ENCODE results near the gene ARHGEF1. TPM values are rescaled to one million over a fixed set of nuclear protein-coding genes. Genes with fewer than 3 reads are reported as not detected.

ARHGEF1 gene
- total and polyA plus RNA-seq, 2 donors (not counting 1 experiment from before 2014, with no cell fraction given), result 646 to 886 TPM

GRCh38 chr19:41837981-41838708, 44.8 kb upstream of the ARHGEF1 start:
- H3K9me3 ChIP-seq (ENCODE audit: control extremely low read depth in 1 of 3, control insufficient read depth in 2 of 3, insufficient read depth in 1 of 3, low read length in 2 of 3), result no peaks in the 10 kb centered on the region
- Mint-ChIP-seq H3K4me1 (no peaks in the 10 kb centered on the region), H3K27me3 (peaks cover 33% of the 10 kb centered on the region), H3K4me3 (no peak overlapping the region), H3K27ac (no peak overlapping the region), H3K9me3 (ENCODE audit: insufficient read depth) (no peaks in the 10 kb centered on the region)
- ChIA-PET CTCF (interaction anchor here (0.6 to 5.7 kb wide), 6 partner anchors 10 to 85 kb away, joined by 3 to 35 read pairs (median 4); no protein-coding TSS in a partner anchor), POLR2A (interaction anchor here (0.5 kb wide), 1 partner anchor 17 kb away, joined by 5 read pairs; no protein-coding TSS in a partner anchor)
- H3K4me1 ChIP-seq (ENCODE audit: control insufficient read depth in 2 of 2, insufficient read depth in 2 of 2, low read length in 2 of 2), result no peaks in the 10 kb centered on the region
- peaks cover 0 to 30% (median 10%) of the 10 kb centered on the region in 4 experiments for H3K27me3 ChIP-seq (replicated peaks in 1 of 4; ENCODE audit: control extremely low read depth in 1 of 4, control insufficient read depth in 3 of 4, insufficient read depth in 4 of 4, low read length in 3 of 4)
- no peak overlapping the region for H3K9ac ChIP-seq (ENCODE audit: low read length)
- H3K79me2 ChIP-seq (ENCODE audit: control insufficient read depth, insufficient read depth, low read length), result no peaks in the 10 kb centered on the region
- H3K36me3 ChIP-seq (replicated peaks in 1 of 2; ENCODE audit: control extremely low read depth in 1 of 2, control insufficient read depth in 1 of 2, extremely low read depth in 1 of 2, insufficient read depth in 2 of 2, low read length in 1 of 2), result no peaks in the 10 kb centered on the region
- no peak overlapping the region for H2AFZ ChIP-seq (ENCODE audit: insufficient read depth, low read depth, low read length, poor library complexity, severe bottlenecking)
- DNase-seq, result no peak
- no peak overlapping the region for H3K4me2 ChIP-seq (replicated peaks; ENCODE audit: low read depth, low read length, poor library complexity, severe bottlenecking)
- no peak for ATAC-seq (ENCODE audit: low read depth)
- H3K27ac ChIP-seq (ENCODE audit: low read length in 2 of 2), result no peak overlapping the region
- no peaks in the 10 kb centered on the region for H4K20me1 ChIP-seq (ENCODE audit: control insufficient read depth, insufficient read depth, low read length, poor library complexity, severe bottlenecking)
- TF ChIP-seq EZH2 (IDR thresholded peaks at IDR 0.05; ENCODE audit: borderline replicate concordance, insufficient read depth, low read depth, low read length, poor library complexity, severe bottlenecking), result no peak
- H3K4me3 ChIP-seq (ENCODE audit: control extremely low read depth in 1 of 5, extremely low read depth in 1 of 5, insufficient read depth in 1 of 5, low read depth in 2 of 5, low read length in 4 of 5), result no peak overlapping the region
- intact Hi-C loops (cut with micrococcal nuclease), result no loop called here
- WGBS (ENCODE audit: insufficient coverage), result 85% methylated on average over 10 of the region's 13 CpGs

DNA sequence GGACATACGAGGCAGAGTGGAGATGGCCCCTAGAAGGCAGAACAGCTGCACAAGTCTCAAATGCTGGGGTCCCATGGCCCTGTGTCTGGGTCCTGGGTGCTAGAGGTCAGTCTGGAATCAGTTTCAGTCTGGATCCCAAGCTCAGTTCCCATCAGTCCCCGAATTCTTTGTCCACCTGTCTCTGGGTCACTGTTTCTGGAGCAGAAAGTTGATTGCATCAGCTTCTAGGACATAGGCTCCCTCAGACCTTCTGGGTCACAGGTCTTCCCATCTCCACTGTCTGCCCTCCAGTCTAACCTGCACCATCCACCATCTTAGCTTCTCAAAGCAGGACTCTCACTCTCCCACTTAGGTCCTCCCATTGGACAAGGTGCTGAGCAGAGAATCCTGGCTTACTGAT, 43.8 kb upstream of the ARHGEF1 start:
- no peak overlapping the region for H3K27ac Mint-ChIP-seq
- no peak for ATAC-seq (ENCODE audit: low read depth)
- intact Hi-C loops (cut with micrococcal nuclease), result no loop called here

More for the DNA sequence above, 43.8 kb upstream of the ARHGEF1 start:
- no peaks in the 10 kb centered on the region for H3K36me3 ChIP-seq (replicated peaks in 1 of 2; ENCODE audit: control extremely low read depth in 1 of 2, control insufficient read depth in 1 of 2, extremely low read depth in 1 of 2, insufficient read depth in 2 of 2, low read length in 1 of 2)
- CTCF ChIA-PET, result interaction anchor here (1.2 to 1.5 kb wide), 4 partner anchors 9 to 86 kb away, joined by 3 to 5 read pairs (median 4); no protein-coding TSS in a partner anchor
- Mint-ChIP-seq H3K4me1 (no peaks in the 10 kb centered on the region), H3K27me3 (peaks cover 31% of the 10 kb centered on the region), H3K4me3 (no peak overlapping the region), H3K9me3 (ENCODE audit: insufficient read depth) (no peaks in the 10 kb centered on the region)
- POLR2A ChIA-PET, result no interaction called here
- no peak overlapping the region for H3K4me3 ChIP-seq (ENCODE audit: control extremely low read depth in 1 of 5, extremely low read depth in 1 of 5, insufficient read depth in 1 of 5, low read depth in 2 of 5, low read length in 4 of 5)
- H2AFZ ChIP-seq (ENCODE audit: insufficient read depth, low read depth, low read length, poor library complexity, severe bottlenecking), result no peak overlapping the region
- 66% methylated on average over 2 of the region's 2 CpGs for WGBS (ENCODE audit: insufficient coverage)
- H3K27me3 ChIP-seq (replicated peaks in 1 of 4; ENCODE audit: control extremely low read depth in 1 of 4, control insufficient read depth in 3 of 4, insufficient read depth in 4 of 4, low read length in 3 of 4), result peaks cover 0 to 30% (median 10%) of the 10 kb centered on the region in 4 experiments
- DNase-seq, result no peak
- H3K4me1 ChIP-seq (ENCODE audit: control insufficient read depth in 2 of 2, insufficient read depth in 2 of 2, low read length in 2 of 2), result no peaks in the 10 kb centered on the region
- no peak for TF ChIP-seq EZH2 (IDR thresholded peaks at IDR 0.05; ENCODE audit: borderline replicate concordance, insufficient read depth, low read depth, low read length, poor library complexity, severe bottlenecking)
- no peak for TF ChIP-seq CTCF (IDR thresholded peaks at IDR 0.05)
- no peaks in the 10 kb centered on the region for H4K20me1 ChIP-seq (ENCODE audit: control insufficient read depth, insufficient read depth, low read length, poor library complexity, severe bottlenecking)
- no peaks in the 10 kb centered on the region for H3K79me2 ChIP-seq (ENCODE audit: control insufficient read depth, insufficient read depth, low read length)
- peaks cover 0 to 3% (median 0%) of the 10 kb centered on the region in 3 donors for H3K9me3 ChIP-seq (ENCODE audit: control extremely low read depth in 1 of 3, control insufficient read depth in 2 of 3, insufficient read depth in 1 of 3, low read length in 2 of 3)
- no peak overlapping the region for H3K27ac ChIP-seq (ENCODE audit: low read length in 2 of 2)
- no peak overlapping the region for H3K9ac ChIP-seq (ENCODE audit: low read length)
- H3K4me2 ChIP-seq (replicated peaks; ENCODE audit: low read depth, low read length, poor library complexity, severe bottlenecking), result no peak overlapping the region
